ENCODE results near the gene CDCA3. TPM values are rescaled to one million over a fixed set of nuclear protein-coding genes. Genes with fewer than 3 reads are reported as not detected.
A peak's percentile ranks its signal among the peaks of the same experiment; 100 is the strongest.

CDCA3 gene
- total and polyA plus RNA-seq, 2 of the 13 experiments (the other 11 are each of a cell fraction or from before 2014, with no cell fraction given) = 32.7 to 56.5 TPM

GRCh38 chr12:6871052-6871957 lies 20.2 kb upstream of the CDCA3 start:
- H3K36me3 ChIP-seq (replicated peaks in 1 of 2; ENCODE audit: control insufficient read depth in 1 of 2, insufficient read depth in 2 of 2, low read length in 2 of 2) = peaks cover 12 to 14% of the 10 kb centered on the region in 2 experiments
- H3K4me1 ChIP-seq (ENCODE audit: insufficient read depth, low read length) = peaks cover 55% of the 10 kb centered on the region
- in situ Hi-C loops (cut with HindIII; ENCODE audit: extremely low pct_ligation_motif_present, low pct_unique_long_range_greater_than_20kb) (no loop called here), intact Hi-C loops (cut with micrococcal nuclease; ENCODE audit: unreplicated experiment) (no loop called here)
- FAIRE-seq (no peak), DNase-seq (ENCODE audit: low spot score) (no peak), ATAC-seq (peak; percentile 9)
- 86% methylated on average over 9 of the region's 12 CpGs for WGBS (ENCODE audit: low lambda C conversion rate)
- peaks cover 29% of the 10 kb centered on the region for H3K79me2 ChIP-seq (ENCODE audit: insufficient read depth, low read length)
- H3K27me3 ChIP-seq (ENCODE audit: control insufficient read depth in 1 of 2, insufficient read depth in 2 of 2, low read length in 2 of 2) = no peaks in the 10 kb centered on the region; a peak in 1 of 5 replicates
- H3K4me2 ChIP-seq (ENCODE audit: low read depth, low read length) = peak overlapping the region; percentile 93
- H3K9ac ChIP-seq (ENCODE audit: insufficient read depth, low read depth, low read length) = 0 out of 2 replicates have a peak overlapping the region, but pooled peaks have one; percentile 86
- H3K27ac ChIP-seq (ENCODE audit: extremely low read length, insufficient read depth, low read length) = peak overlapping the region; percentile 36
- POLR2A ChIA-PET = interaction anchor here (1.4 to 3.9 kb wide), 11 partner anchors 11 to 186 kb away, joined by 3 to 73 read pairs (median 15); partner anchors contain the start of genes CDCA3, COPS7A, ENO2 and LRRC23
- CTCF ChIA-PET (ENCODE audit: low intra/inter-chr PET ratio, low total read pairs) = interaction anchor here (2.4 kb wide), 1 partner anchor 20 kb away, joined by 24 read pairs; no protein-coding TSS in a partner anchor
- peaks cover 44% of the 10 kb centered on the region for H4K20me1 ChIP-seq (ENCODE audit: insufficient read depth, low read length)
- peak overlapping the region in 1 of 3 experiments; percentile 95; a peak in 3 of 6 replicates for H3K4me3 ChIP-seq (replicated peaks in 1 of 3; ENCODE audit: insufficient read depth in 1 of 3, low read depth in 2 of 3, low read length in 3 of 3)
- no peaks in the 10 kb centered on the region for H3K9me3 ChIP-seq (ENCODE audit: low read length)
- no peak overlapping the region for H2AFZ ChIP-seq (ENCODE audit: low read length)
- no TSS peak for BruUV-seq (replicated peaks)
- TF ChIP-seq ZBTB7A (CRISPR knock-in tag; IDR thresholded peaks at IDR 0.05) = no peak
- TF ChIP-seq DBP (CRISPR knock-in tag; IDR thresholded peaks at IDR 0.05; ENCODE audit: not compliant biosample characterization) = no peak
- no peak for TF ChIP-seq GATAD2A (CRISPR knock-in tag; IDR thresholded peaks at IDR 0.05)
- no peak for TF ChIP-seq CENPX (CRISPR knock-in tag; IDR thresholded peaks at IDR 0.05)
- no peak for TF ChIP-seq HNRNPK (IDR thresholded peaks at IDR 0.05; ENCODE audit: low read depth, low read length, poor library complexity, severe bottlenecking)
- no peak for TF ChIP-seq ZBTB14 (CRISPR knock-in tag; IDR thresholded peaks at IDR 0.05)
- 0 out of 2 replicates have a peak, but pooled peaks have one; percentile 25 for TF ChIP-seq ZNF83 (CRISPR knock-in tag; IDR thresholded peaks at IDR 0.05; ENCODE audit: borderline replicate concordance)
- no peak for TF ChIP-seq GABPA (IDR thresholded peaks at IDR 0.05; ENCODE audit: low read depth, low read length)
- TF ChIP-seq GABPA (CRISPR knock-in tag; IDR thresholded peaks at IDR 0.05; ENCODE audit: low read depth) = no peak
- TF ChIP-seq SMAD1 (CRISPR knock-in tag; IDR thresholded peaks at IDR 0.05; ENCODE audit: borderline replicate concordance, low read depth) = no peak
- peak; percentile 20 for TF ChIP-seq CBX1 (IDR thresholded peaks at IDR 0.05; ENCODE audit: low read depth)
- TF ChIP-seq ZNF512B (CRISPR knock-in tag; IDR thresholded peaks at IDR 0.05; ENCODE audit: borderline replicate concordance) = no peak
- TF ChIP-seq TARDBP (CRISPR knock-in tag; IDR thresholded peaks at IDR 0.05) = peak; percentile 24; the same call in 1 of the 2 replicates
- TF ChIP-seq ZNF512 (CRISPR knock-in tag; IDR thresholded peaks at IDR 0.05) = no peak
- TF ChIP-seq ZNF260 (CRISPR knock-in tag; IDR thresholded peaks at IDR 0.05; ENCODE audit: borderline replicate concordance, low read depth) = no peak
- no peak for TF ChIP-seq ZNF850 (CRISPR knock-in tag; conservative IDR thresholded peaks at IDR 0.05)
- no peak for TF ChIP-seq ZNF30 (CRISPR knock-in tag; IDR thresholded peaks at IDR 0.05)

All from HepG2 (cell line).